GM18517 (cell line): Measurements from ENCODE around the gene SLC19A1.

ENCODE experiments used
- ATAC-seq: cut with Tn5 transposase; IDR thresholded peaks from one replicate; pipeline ENCODE4 v1.9.1; 2021; ENCODE audit warnings: mild to moderate bottlenecking, moderate library complexity; ENCODE audit not compliant: unreplicated experiment

Gene SLC19A1

GRCh38 chr21:45546636-45547544 lies 4.7 kb upstream of the SLC19A1 start:
- no peak for ATAC-seq

- no peak for ATAC-seq
These were observed 3.7 kb upstream of the SLC19A1 start for GRCh38 chr21:45545691-45546531.

- no peak for ATAC-seq
These were observed 3.0 kb upstream of the SLC19A1 start for GRCh38 chr21:45545236-45545570.

- ATAC-seq, result no peak
These were observed 2.4 kb upstream of the SLC19A1 start for GRCh38 chr21:45544449-45545235.

- ATAC-seq, result no peak
These were observed 1.6 kb upstream of the SLC19A1 start for GRCh38 chr21:45543710-45544448.

- ATAC-seq, result no peak
These were observed 1.1 kb upstream of the SLC19A1 start for GRCh38 chr21:45543371-45543709.

GRCh38 chr21:45542667-45543370 lies 579 bp upstream of the SLC19A1 start:
- no peak for ATAC-seq

- ATAC-seq, result no peak
These were observed 810 bp downstream of the SLC19A1 start for GRCh38 chr21:45541221-45542039.

- no peak for ATAC-seq
These were observed 1.7 kb downstream of the SLC19A1 start for GRCh38 chr21:45540601-45540970.

- no peak for ATAC-seq
These were observed 2.2 kb downstream of the SLC19A1 start for GRCh38 chr21:45539796-45540600.

- no peak for ATAC-seq
These were observed 3.0 kb downstream of the SLC19A1 start for GRCh38 chr21:45539046-45539795.

GRCh38 chr21:45538381-45539045 lies 3.7 kb downstream of the SLC19A1 start:
- ATAC-seq, result no peak

- no peak for ATAC-seq
These were observed 4.4 kb downstream of the SLC19A1 start for GRCh38 chr21:45537746-45538291.

- ATAC-seq, result no peak
These were observed 5.0 kb downstream of the SLC19A1 start for GRCh38 chr21:45537111-45537745.

GRCh38 chr21:45536301-45537081 lies 5.7 kb downstream of the SLC19A1 start:
- no peak for ATAC-seq
